Measurements from ENCODE around the gene RBBP5. TPM values are rescaled to one million over a fixed set of nuclear protein-coding genes. Genes with fewer than 3 reads are reported as not detected.

RBBP5 gene
- total RNA-seq, 1 experiment from 2014 or later = 23.8 TPM

- TF ChIP-seq, protein P1, sequence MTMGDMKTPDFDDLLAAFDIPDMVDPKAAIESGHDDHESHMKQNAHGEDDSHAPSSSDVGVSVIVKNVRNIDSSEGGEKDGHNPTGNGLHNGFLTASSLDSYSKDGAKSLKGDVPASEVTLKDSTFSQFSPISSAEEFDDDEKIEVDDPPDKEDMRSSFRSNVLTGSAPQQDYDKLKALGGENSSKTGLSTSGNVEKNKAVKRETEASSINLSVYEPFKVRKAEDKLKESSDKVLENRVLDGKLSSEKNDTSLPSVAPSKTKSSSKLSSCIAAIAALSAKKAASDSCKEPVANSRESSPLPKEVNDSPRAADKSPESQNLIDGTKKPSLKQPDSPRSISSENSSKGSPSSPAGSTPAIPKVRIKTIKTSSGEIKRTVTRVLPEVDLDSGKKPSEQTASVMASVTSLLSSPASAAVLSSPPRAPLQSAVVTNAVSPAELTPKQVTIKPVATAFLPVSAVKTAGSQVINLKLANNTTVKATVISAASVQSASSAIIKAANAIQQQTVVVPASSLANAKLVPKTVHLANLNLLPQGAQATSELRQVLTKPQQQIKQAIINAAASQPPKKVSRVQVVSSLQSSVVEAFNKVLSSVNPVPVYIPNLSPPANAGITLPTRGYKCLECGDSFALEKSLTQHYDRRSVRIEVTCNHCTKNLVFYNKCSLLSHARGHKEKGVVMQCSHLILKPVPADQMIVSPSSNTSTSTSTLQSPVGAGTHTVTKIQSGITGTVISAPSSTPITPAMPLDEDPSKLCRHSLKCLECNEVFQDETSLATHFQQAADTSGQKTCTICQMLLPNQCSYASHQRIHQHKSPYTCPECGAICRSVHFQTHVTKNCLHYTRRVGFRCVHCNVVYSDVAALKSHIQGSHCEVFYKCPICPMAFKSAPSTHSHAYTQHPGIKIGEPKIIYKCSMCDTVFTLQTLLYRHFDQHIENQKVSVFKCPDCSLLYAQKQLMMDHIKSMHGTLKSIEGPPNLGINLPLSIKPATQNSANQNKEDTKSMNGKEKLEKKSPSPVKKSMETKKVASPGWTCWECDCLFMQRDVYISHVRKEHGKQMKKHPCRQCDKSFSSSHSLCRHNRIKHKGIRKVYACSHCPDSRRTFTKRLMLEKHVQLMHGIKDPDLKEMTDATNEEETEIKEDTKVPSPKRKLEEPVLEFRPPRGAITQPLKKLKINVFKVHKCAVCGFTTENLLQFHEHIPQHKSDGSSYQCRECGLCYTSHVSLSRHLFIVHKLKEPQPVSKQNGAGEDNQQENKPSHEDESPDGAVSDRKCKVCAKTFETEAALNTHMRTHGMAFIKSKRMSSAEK (CRISPR knock-in tag; IDR thresholded peaks at IDR 0.05; ENCODE audit: borderline replicate concordance) = no peak
- no peak for TF ChIP-seq GRHL2 (CRISPR knock-in tag; IDR thresholded peaks at IDR 0.05; ENCODE audit: insufficient replicate concordance, severe bottlenecking)
Observed at GRCh38 chr1:205075642-205076155, 46.1 kb downstream of the RBBP5 start (continued).

DNA sequence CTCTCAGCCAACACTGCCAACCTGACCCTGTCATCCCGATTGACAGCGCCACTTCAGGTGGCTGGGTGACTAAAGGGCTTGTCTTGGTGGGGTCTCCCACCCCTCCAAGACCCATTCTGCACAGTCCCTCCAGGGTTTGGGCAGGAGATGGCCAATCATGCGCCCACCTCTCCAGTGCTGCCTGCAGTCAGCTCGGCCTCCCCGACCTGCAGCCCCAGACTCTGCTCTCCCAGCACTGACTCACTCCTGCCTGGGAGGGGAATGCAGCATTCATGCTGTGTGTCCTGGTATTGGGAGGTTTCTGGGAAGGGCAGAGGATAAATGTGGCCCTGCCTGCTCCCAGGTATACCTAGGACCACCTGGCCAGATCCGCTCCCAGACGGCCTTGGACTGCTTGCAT lies 47.3 kb downstream of the RBBP5 start:
- H3K4me3 Mint-ChIP-seq = no peak overlapping the region
- POLR2A ChIA-PET = no interaction called here
- TF ChIP-seq SMAD3 (CRISPR knock-in tag; IDR thresholded peaks at IDR 0.05; ENCODE audit: borderline replicate concordance) (no peak), NR3C1 (CRISPR knock-in tag; conservative IDR thresholded peaks at IDR 0.05; ENCODE audit: low read depth) (no peak), ZNF396 (CRISPR knock-in tag; IDR thresholded peaks at IDR 0.05; ENCODE audit: borderline replicate concordance) (no peak)
- no peaks in the 10 kb centered on the region for H3K9me3 Mint-ChIP-seq
- 0 out of 2 replicates have a peak, but pooled peaks cover 2% of the 10 kb centered on the region for H3K4me1 Mint-ChIP-seq
- no peaks in the 10 kb centered on the region for H3K36me3 Mint-ChIP-seq
- H3K27me3 Mint-ChIP-seq (ENCODE audit: low read depth) = no peaks in the 10 kb centered on the region
- no peak for ATAC-seq
- no peak overlapping the region for H3K27ac Mint-ChIP-seq
- DNase-seq (ENCODE audit: low spot score) = no peak
- CTCF ChIA-PET = interaction anchor here (1.6 to 12.0 kb wide), 3 partner anchors 12 to 181 kb away, joined by 4 to 109 read pairs (median 23); no protein-coding TSS in a partner anchor

DNA sequence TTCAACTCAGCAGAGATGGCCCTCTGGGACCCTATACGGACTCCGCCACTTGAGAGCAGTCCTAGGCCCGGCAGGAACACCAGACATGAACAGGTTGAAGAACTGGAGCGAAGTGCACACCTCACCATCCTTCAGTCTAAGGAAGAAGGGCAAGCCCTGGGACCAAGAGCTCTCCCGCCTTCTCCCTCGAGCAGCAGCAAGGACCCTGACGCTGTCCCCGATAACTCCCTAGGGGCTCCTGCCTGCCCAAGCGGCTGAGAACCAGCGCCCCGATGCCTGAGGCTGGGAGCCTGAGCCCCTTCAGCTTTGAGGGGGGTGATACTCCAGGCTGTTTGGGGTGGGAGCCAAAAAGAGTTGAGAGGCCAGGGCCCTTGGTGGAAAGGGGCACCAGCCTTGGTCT lies 47.7 kb downstream of the RBBP5 start:
- H3K4me3 Mint-ChIP-seq = no peak overlapping the region
- no peaks in the 10 kb centered on the region for H3K9me3 Mint-ChIP-seq
- ATAC-seq (no peak), DNase-seq (ENCODE audit: low spot score) (no peak)
- 0 out of 2 replicates have a peak, but pooled peaks cover 2% of the 10 kb centered on the region for H3K4me1 Mint-ChIP-seq
- no peaks in the 10 kb centered on the region for H3K27me3 Mint-ChIP-seq (ENCODE audit: low read depth)
- H3K27ac Mint-ChIP-seq = no peak overlapping the region
- H3K36me3 Mint-ChIP-seq = no peaks in the 10 kb centered on the region
- TF ChIP-seq ZNF512 (CRISPR knock-in tag; IDR thresholded peaks at IDR 0.05; ENCODE audit: borderline replicate concordance) = no peak
- ChIA-PET CTCF (interaction anchor here (1.6 to 12.0 kb wide), 3 partner anchors 12 to 182 kb away, joined by 4 to 109 read pairs (median 23); no protein-coding TSS in a partner anchor), POLR2A (no interaction called here)

DNA sequence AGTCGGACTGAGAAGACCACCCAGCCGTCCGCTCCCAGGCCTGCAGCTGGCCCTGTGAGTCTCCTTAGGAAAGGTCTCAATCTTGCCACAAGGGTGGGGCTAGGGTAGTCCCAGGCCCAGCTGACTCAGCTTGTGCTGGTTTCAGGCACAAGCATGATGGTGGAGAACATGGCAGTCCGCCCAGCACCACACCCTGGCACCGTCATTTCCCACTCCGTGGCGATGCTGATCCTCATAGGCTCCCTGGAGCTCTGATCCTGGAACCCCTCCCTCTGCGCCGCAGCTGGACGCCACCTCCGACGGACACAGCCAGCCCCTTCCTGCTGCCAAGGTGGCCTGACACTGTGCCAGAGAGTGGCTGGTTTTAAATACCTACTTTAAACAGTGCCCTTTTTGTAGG lies 48.3 kb downstream of the RBBP5 start:
- ChIA-PET CTCF (interaction anchor here (5.6 to 12.0 kb wide), 2 partner anchors 11 to 84 kb away, joined by 23 to 109 read pairs; no protein-coding TSS in a partner anchor), POLR2A (no interaction called here)
- H3K27ac Mint-ChIP-seq = no peak overlapping the region
- H3K4me3 Mint-ChIP-seq = no peak overlapping the region
- H3K27me3 Mint-ChIP-seq (ENCODE audit: low read depth) = no peaks in the 10 kb centered on the region
- H3K4me1 Mint-ChIP-seq = 0 out of 2 replicates have a peak, but pooled peaks cover 2% of the 10 kb centered on the region
- H3K36me3 Mint-ChIP-seq = no peaks in the 10 kb centered on the region
- ATAC-seq (no peak), DNase-seq (ENCODE audit: low spot score) (no peak)
- no peaks in the 10 kb centered on the region for H3K9me3 Mint-ChIP-seq
- TF ChIP-seq JUN (CRISPR knock-in tag; IDR thresholded peaks at IDR 0.05) = no peak

DNA sequence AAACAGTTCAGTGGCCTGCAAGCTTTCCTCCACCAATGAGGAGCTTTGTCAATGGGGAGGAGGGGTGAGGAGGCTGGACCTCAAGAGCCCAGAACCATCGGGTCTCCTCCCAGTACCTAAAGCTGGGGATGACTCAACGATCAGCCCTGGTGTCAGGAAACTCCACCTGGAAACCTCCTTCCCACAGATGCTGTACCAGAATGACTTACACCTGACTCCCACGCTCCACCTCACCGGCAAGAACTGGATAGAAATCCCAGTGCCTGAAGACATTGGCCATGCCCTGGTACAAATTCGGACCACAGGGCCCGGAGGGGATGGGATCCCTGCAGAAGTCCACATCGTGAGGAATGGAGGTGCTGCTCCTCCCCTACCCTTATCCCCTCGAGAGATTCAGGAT lies 48.9 kb downstream of the RBBP5 start:
- TF ChIP-seq NFATC4 (CRISPR knock-in tag; IDR thresholded peaks at IDR 0.05) (no peak), ZNF423 (CRISPR knock-in tag; IDR thresholded peaks at IDR 0.05) (no peak), MXD4 (CRISPR knock-in tag; IDR thresholded peaks at IDR 0.05; ENCODE audit: borderline replicate concordance) (no peak), SOX15 (CRISPR knock-in tag; IDR thresholded peaks at IDR 0.05) (no peak)
- TF ChIP-seq, protein P2, sequence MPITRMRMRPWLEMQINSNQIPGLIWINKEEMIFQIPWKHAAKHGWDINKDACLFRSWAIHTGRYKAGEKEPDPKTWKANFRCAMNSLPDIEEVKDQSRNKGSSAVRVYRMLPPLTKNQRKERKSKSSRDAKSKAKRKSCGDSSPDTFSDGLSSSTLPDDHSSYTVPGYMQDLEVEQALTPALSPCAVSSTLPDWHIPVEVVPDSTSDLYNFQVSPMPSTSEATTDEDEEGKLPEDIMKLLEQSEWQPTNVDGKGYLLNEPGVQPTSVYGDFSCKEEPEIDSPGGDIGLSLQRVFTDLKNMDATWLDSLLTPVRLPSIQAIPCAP (CRISPR knock-in tag; IDR thresholded peaks at IDR 0.05) = no peak
- no peak for DNase-seq (ENCODE audit: low spot score)
- H3K4me1 Mint-ChIP-seq = 0 out of 2 replicates have a peak, but pooled peaks cover 2% of the 10 kb centered on the region
- no peaks in the 10 kb centered on the region for H3K36me3 Mint-ChIP-seq
- H3K9me3 Mint-ChIP-seq = no peaks in the 10 kb centered on the region
- no peaks in the 10 kb centered on the region for H3K27me3 Mint-ChIP-seq (ENCODE audit: low read depth)
- H3K4me3 Mint-ChIP-seq = no peak overlapping the region
- POLR2A ChIA-PET = no interaction called here
- H3K27ac Mint-ChIP-seq = no peak overlapping the region
- no peak for ATAC-seq
- CTCF ChIA-PET = interaction anchor here (5.6 to 12.0 kb wide), 2 partner anchors 11 to 84 kb away, joined by 23 to 109 read pairs; no protein-coding TSS in a partner anchor
